Gastrocnemius medialis (tissue), 4 donors: ENCODE results near the gene IGSF1. TPM values are rescaled to one million over a fixed set of nuclear protein-coding genes. Genes with fewer than 3 reads are reported as not detected.

ENCODE experiments used
- ATAC-seq, 2 donors: fragments of 150-250 bp; one replicate each; pipeline ENCODE4 v1.9.1; 2016
- DNase-seq, 2 donors: peaks; one replicate each; pipeline ENCODE4 v3.0.0-alpha.2; 2019
- H3K27ac ChIP-seq, 4 donors: fragments of 200-600 bp; sonication (generic); 1 replicate in 1 of 4; 2 replicates in 3 of 4; pipeline ENCODE4 v1.5.1; 2016 to 2018; ENCODE audit warnings: mild to moderate bottlenecking in 2 of 4, moderate library complexity in 1 of 4
- H3K27me3 ChIP-seq, 3 donors: fragments of 200-600 bp; sonication (generic) in 2 of 3; 1 replicate in 1 of 3; 2 replicates in 2 of 3; pipeline versions ENCODE4 v1.5.1 to v1.6.0; 2016 to 2019; ENCODE audit warnings: mild to moderate bottlenecking in 1 of 3, moderate library complexity in 1 of 3
- H3K36me3 ChIP-seq, 2 donors: fragments of 200-600 bp; sonication (generic) in 1 of 2; one replicate each; pipeline ENCODE4 v1.5.1; 2017 to 2018
- H3K4me1 ChIP-seq, 2 donors: fragments of 200-600 bp; sonication (generic) in 1 of 2; one replicate each; pipeline ENCODE4 v1.5.1; 2016 to 2017; ENCODE audit warnings: mild to moderate bottlenecking in 2 of 2
- H3K4me3 ChIP-seq, 4 donors: fragments of 200-600 bp; sonication (generic) in 3 of 4; 1 replicate in 1 of 4; 2 replicates in 3 of 4; pipeline ENCODE4 v1.5.1; 2016 to 2019; ENCODE audit warnings: mild to moderate bottlenecking in 2 of 4
- H3K9me3 ChIP-seq, 3 donors: fragments of 200-600 bp; sonication (generic) in 2 of 3; 1 replicate in 1 of 3; 2 replicates in 2 of 3; pipeline ENCODE4 v1.5.1; 2016 to 2019
- POLR2A ChIP-seq, 2 donors: fragments of 450-650 bp; IDR thresholded peaks; one replicate each; pipeline ENCODE4 v1.6.1; 2017; ENCODE audit warnings: antibody characterized with exemption in 2 of 2, mild to moderate bottlenecking in 2 of 2, moderate library complexity in 2 of 2
- in situ Hi-C, 4 donors: fragments of 200-750 bp; cut with MboI; loops; one replicate each; pipeline versions ENCODE4 v1.15.0 to v1.8.0; 2017; ENCODE audit warnings: low sequenced_read_pairs in 4 of 4
- intact Hi-C: fragments of 100-400 bp; cut with DNase I; formaldehyde crosslinking; loops from one replicate; pipeline ENCODE4 v1.15.1; 2023; ENCODE audit warnings: low total_unique reads
- total RNA-seq, 4 donors: library from RNA; depleted of rRNA; stranded (reverse); fragments of >200 nt; gene quantifications; one replicate each; pipeline versions ENCODE4 v1.1.0 to v1.2.3, GENCODE V29; 2016
- TF ChIP-seq, protein P1 (sequence below), 5 experiments: fragments of 450-650 bp in 3 of 5; fragments of 200-600 bp in 2 of 5; sonication (generic) in 2 of 5; IDR thresholded peaks in 4 of 5; conservative IDR thresholded peaks in 1 of 5; 1 replicate in 4 of 5; 2 replicates in 1 of 5; pipeline ENCODE4 v1.5.1; 2016 to 2019; ENCODE audit warnings: antibody characterized with exemption in 5 of 5, mild to moderate bottlenecking in 3 of 5, moderate library complexity in 3 of 5

Gene IGSF1
- total RNA-seq, 4 donors from 2014 or later, result 0.56 TPM; not detected in 3

DNA sequence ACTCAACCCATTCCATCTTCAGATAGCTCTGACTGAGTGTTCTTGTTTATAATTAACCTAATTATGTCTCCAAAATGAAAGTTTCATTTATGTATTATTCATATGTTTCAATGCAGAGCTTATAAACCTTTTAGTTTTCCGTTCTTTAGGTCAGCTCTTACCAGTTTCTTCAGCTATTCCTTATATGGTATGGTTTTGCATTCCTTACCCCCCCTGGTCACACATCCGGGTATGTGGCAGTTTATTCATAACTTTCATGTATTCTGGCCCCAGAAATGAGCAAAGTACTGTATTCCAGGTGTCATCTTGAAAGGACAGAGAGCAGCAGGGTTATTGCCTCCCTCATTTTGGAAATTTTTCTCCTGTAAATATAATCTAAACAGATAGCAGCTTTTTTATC lies 16.8 kb upstream of the IGSF1 start:
- Histone ChIP-seq H3K4me1 (no peaks in the 10 kb centered on the region), H3K27ac (no peak overlapping the region), H3K27me3 (peaks cover 0 to 16% (median 0%) of the 10 kb centered on the region in 3 donors), H3K4me3 (no peak overlapping the region), H3K36me3 (no peaks in the 10 kb centered on the region), H3K9me3 (no peaks in the 10 kb centered on the region)
- no peak for TF ChIP-seq POLR2A (IDR thresholded peaks at IDR 0.05)
- TF ChIP-seq, protein P1, sequence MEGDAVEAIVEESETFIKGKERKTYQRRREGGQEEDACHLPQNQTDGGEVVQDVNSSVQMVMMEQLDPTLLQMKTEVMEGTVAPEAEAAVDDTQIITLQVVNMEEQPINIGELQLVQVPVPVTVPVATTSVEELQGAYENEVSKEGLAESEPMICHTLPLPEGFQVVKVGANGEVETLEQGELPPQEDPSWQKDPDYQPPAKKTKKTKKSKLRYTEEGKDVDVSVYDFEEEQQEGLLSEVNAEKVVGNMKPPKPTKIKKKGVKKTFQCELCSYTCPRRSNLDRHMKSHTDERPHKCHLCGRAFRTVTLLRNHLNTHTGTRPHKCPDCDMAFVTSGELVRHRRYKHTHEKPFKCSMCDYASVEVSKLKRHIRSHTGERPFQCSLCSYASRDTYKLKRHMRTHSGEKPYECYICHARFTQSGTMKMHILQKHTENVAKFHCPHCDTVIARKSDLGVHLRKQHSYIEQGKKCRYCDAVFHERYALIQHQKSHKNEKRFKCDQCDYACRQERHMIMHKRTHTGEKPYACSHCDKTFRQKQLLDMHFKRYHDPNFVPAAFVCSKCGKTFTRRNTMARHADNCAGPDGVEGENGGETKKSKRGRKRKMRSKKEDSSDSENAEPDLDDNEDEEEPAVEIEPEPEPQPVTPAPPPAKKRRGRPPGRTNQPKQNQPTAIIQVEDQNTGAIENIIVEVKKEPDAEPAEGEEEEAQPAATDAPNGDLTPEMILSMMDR (IDR thresholded peaks at IDR 0.05 in 4 of 5, conservative IDR thresholded peaks at IDR 0.05 in 1 of 5), result no peak
- no peak for DNase-seq
- intact Hi-C loops, result no loop called here
- in situ Hi-C loops, result no loop called here
- ATAC-seq, result no peak

GRCh38 chrX:131302701-131303100 lies 13.6 kb upstream of the IGSF1 start:
- H3K27me3 ChIP-seq, result peaks cover 0 to 5% (median 0%) of the 10 kb centered on the region in 3 donors

DNA sequence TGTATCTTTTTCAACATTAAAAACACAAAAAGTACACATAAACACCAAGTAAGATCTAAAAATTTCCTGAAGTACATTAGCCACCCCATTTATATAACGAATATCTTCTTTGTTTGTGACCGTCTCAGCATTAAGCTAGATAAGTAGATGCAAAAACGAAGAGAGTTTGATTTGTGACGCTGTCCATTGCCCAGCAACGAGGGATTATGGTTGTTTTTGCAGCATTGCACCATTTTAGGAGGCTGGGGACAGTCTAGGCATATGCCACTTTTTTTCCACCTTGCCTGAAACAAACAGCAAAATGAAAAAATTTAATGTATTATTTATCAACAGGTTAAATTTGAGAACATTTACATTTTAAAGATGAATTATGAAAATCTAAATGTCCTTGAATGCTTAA lies 12.0 kb upstream of the IGSF1 start:
- DNase-seq, result no peak
- no peak for TF ChIP-seq POLR2A (IDR thresholded peaks at IDR 0.05)
- TF ChIP-seq, protein P1 (IDR thresholded peaks at IDR 0.05 in 4 of 5, conservative IDR thresholded peaks at IDR 0.05 in 1 of 5), result no peak

More at GRCh38 chrX:131302701-131303100, 13.6 kb upstream of the IGSF1 start:
- Histone ChIP-seq H3K9me3 (no peaks in the 10 kb centered on the region), H3K27ac (no peak overlapping the region), H3K36me3 (no peaks in the 10 kb centered on the region), H3K4me1 (no peaks in the 10 kb centered on the region), H3K4me3 (no peak overlapping the region)
- in situ Hi-C loops (no loop called here), intact Hi-C loops (no loop called here)
- no peak for ATAC-seq
- no peak for TF ChIP-seq POLR2A (IDR thresholded peaks at IDR 0.05)
- TF ChIP-seq, protein P1 (IDR thresholded peaks at IDR 0.05 in 4 of 5, conservative IDR thresholded peaks at IDR 0.05 in 1 of 5), result no peak
- no peak for DNase-seq

GRCh38 chrX:131298846-131299245 lies 9.7 kb upstream of the IGSF1 start:
- Histone ChIP-seq H3K9me3 (no peaks in the 10 kb centered on the region), H3K4me3 (no peak overlapping the region), H3K4me1 (no peaks in the 10 kb centered on the region), H3K27me3 (peaks cover 0 to 5% (median 0%) of the 10 kb centered on the region in 3 donors), H3K36me3 (no peaks in the 10 kb centered on the region), H3K27ac (no peak overlapping the region)
- DNase-seq, result no peak
- intact Hi-C loops (no loop called here), in situ Hi-C loops (no loop called here)
- TF ChIP-seq, protein P1 (IDR thresholded peaks at IDR 0.05 in 4 of 5, conservative IDR thresholded peaks at IDR 0.05 in 1 of 5), result no peak
- no peak for TF ChIP-seq POLR2A (IDR thresholded peaks at IDR 0.05)
- ATAC-seq, result no peak

More for the DNA sequence above, 12.0 kb upstream of the IGSF1 start:
- no peaks in the 10 kb centered on the region for H3K36me3 ChIP-seq
- H3K27ac ChIP-seq, result no peak overlapping the region
- intact Hi-C loops, result no loop called here
- H3K4me3 ChIP-seq, result no peak overlapping the region
- in situ Hi-C loops, result no loop called here
- H3K27me3 ChIP-seq, result peaks cover 0 to 5% (median 0%) of the 10 kb centered on the region in 3 donors
- no peaks in the 10 kb centered on the region for H3K4me1 ChIP-seq
- ATAC-seq, result no peak
- no peaks in the 10 kb centered on the region for H3K9me3 ChIP-seq

- Histone ChIP-seq H3K4me3 (no peak overlapping the region), H3K27me3 (peaks cover 0 to 5% (median 0%) of the 10 kb centered on the region in 3 donors), H3K36me3 (no peaks in the 10 kb centered on the region), H3K9me3 (no peaks in the 10 kb centered on the region), H3K4me1 (no peaks in the 10 kb centered on the region), H3K27ac (no peak overlapping the region)
- DNase-seq (no peak), ATAC-seq (no peak)
- intact Hi-C loops (no loop called here), in situ Hi-C loops (no loop called here)
- no peak for TF ChIP-seq POLR2A (IDR thresholded peaks at IDR 0.05)
- TF ChIP-seq, protein P1 (IDR thresholded peaks at IDR 0.05 in 4 of 5, conservative IDR thresholded peaks at IDR 0.05 in 1 of 5), result no peak
Observed at GRCh38 chrX:131298036-131298435, 8.9 kb upstream of the IGSF1 start.
